Neural cell (in vitro differentiated cells): ENCODE measurements around the gene CTSE.

Experiments used
- EZH2 ChIP-seq: fragments of 200-600, 300-800 bp; shearing (Covaris generic), sonication (generic); IDR thresholded peaks from 2 replicates; pipeline ENCODE4 v1.6.1; 2014; ENCODE audit warnings: antibody characterized with exemption, low read length, borderline replicate concordance, mild to moderate bottlenecking; ENCODE audit not compliant: insufficient read depth, poor library complexity, severe bottlenecking
- SMC3 ChIP-seq: fragments of 450-650 bp; conservative IDR thresholded peaks from 2 replicates; pipeline ENCODE4 v1.6.1; 2014; ENCODE audit warnings: antibody characterized with exemption, mild to moderate bottlenecking, moderate library complexity; ENCODE audit not compliant: poor library complexity
- TAF1 ChIP-seq: IDR thresholded peaks from 2 replicates; pipeline ENCODE4 v1.6.1; 2012; ENCODE audit warnings: low read depth
- TF ChIP-seq, protein P1 (sequence below): fragments of 450-650 bp; IDR thresholded peaks from 2 replicates; pipeline ENCODE4 v1.5.1; 2014; ENCODE audit warnings: antibody characterized with exemption, mild to moderate bottlenecking, moderate library complexity; ENCODE audit not compliant: poor library complexity, severe bottlenecking

DNA sequence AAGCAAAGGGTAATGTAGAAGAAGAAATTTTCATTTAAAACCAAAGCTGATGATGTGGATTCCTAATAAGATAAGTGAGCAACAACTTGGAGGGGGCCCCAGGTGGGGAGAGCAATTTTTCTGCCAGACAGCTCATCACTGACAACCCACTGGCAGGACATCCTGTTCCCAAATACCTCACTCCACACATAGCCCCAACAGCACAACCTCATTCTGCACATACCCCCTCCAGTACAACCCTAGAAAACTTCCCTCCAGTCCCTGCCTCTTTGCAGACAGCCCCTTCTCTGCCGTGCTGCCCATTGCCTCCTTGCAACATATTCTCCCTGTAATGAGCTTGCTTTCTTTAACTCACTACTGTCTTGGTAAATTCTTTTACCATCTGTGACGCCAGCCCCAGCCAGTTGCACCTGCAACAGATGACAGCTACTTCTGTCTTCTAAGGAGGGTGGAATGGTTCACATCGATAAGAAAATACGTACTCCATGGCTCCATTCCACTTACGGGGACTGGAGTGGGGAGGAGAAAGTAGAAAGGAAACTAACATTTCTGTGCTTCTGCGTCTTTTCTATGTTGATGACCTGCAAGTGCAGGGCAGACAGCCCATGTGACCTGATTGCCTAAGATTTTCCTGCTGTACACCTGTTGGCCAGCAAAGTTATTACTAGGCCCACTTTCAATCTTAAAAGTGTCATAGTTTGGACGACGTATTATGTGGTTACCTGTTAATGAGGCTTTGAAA is 44.0 kb upstream of the CTSE start:
- TF ChIP-seq, protein P1, sequence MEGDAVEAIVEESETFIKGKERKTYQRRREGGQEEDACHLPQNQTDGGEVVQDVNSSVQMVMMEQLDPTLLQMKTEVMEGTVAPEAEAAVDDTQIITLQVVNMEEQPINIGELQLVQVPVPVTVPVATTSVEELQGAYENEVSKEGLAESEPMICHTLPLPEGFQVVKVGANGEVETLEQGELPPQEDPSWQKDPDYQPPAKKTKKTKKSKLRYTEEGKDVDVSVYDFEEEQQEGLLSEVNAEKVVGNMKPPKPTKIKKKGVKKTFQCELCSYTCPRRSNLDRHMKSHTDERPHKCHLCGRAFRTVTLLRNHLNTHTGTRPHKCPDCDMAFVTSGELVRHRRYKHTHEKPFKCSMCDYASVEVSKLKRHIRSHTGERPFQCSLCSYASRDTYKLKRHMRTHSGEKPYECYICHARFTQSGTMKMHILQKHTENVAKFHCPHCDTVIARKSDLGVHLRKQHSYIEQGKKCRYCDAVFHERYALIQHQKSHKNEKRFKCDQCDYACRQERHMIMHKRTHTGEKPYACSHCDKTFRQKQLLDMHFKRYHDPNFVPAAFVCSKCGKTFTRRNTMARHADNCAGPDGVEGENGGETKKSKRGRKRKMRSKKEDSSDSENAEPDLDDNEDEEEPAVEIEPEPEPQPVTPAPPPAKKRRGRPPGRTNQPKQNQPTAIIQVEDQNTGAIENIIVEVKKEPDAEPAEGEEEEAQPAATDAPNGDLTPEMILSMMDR = no peak
- TF ChIP-seq SMC3 (no peak), TAF1 (no peak), EZH2 (no peak)
